GM18498 (cell line): Measurements from ENCODE around the gene KIF1B.
"Not testable (repeated sequence)": the region's sequence is repeated elsewhere in the genome, so short reads cannot be mapped to it uniquely, and the experiment has no call there.

ENCODE experiments used
- ATAC-seq: cut with Tn5 transposase; IDR thresholded peaks from one replicate; pipeline ENCODE4 v1.9.1; 2021; ENCODE audit warnings: mild to moderate bottlenecking, moderate library complexity; ENCODE audit not compliant: unreplicated experiment

Gene KIF1B

DNA sequence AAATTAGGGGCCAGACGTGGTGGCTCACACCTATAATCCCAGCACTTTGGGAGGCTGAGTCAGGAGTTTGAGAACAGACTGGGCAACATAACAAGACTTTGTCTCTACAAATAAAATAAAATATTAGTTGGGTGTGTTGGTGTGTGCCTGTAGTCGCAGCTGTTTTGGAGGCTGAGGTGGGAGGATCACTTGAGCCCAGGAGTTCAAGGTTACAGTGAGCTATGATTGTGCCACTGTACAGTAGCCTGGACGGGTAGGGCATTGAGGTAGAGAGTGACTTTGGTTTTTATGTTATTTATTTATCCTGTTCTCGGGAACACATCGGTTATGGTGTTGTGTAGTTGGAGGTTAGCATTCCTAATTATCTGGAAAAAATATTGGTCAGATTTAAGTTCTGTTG lies 19.5 kb downstream of the KIF1B start:
- ATAC-seq, result no peak

DNA sequence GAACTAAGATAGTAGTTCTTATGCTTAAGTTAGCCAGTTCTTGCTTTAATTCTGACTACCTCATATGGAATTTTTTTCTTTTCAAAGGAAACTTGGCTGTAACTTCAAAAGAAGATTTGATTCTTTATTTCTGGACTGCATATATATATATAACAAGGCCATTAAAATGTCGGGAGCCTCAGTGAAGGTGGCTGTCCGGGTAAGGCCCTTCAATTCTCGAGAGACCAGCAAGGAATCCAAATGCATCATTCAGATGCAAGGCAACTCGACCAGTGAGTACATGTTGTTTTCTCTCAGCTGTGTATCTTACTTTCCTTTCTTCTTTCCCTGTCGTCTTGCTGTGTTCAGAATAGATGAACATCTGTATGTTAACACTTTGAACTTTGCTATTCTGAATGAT lies 21.8 kb downstream of the KIF1B start:
- no peak for ATAC-seq

DNA sequence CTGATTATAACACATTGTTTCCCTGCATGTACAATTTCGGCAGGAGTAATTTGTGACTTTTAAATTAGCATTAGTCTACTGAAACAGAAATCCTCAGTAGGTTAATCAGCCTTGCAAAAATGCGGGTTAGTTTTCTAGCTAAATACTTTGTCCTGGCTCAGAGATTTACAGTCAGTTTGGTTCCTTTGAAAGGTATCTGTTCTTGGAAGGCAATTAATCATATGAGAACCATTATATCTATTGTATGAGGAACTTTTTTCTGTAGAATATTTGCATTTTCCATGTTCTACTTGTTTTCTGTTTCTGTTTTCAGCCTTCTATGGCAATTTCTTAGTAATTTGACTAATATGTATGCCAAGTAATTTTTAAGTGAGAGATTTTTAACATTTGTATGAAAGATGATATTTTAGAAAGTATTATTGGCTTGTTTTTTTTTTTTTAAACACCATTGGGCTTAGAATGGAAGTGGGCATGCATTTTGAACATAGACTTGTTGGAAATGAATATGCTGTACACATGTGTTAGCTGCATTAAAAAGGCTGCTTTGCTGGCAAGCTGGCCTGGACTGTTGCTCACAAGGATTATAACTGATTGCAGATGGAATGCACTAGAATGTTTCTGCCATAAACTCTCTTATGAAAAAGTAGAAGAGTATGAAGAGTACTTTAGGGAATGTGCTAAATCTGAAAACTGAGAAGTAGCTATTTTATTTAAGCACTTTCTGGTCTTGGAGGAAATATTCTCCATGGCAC lies 26.2 kb downstream of the KIF1B start:
- ATAC-seq, result no peak

DNA sequence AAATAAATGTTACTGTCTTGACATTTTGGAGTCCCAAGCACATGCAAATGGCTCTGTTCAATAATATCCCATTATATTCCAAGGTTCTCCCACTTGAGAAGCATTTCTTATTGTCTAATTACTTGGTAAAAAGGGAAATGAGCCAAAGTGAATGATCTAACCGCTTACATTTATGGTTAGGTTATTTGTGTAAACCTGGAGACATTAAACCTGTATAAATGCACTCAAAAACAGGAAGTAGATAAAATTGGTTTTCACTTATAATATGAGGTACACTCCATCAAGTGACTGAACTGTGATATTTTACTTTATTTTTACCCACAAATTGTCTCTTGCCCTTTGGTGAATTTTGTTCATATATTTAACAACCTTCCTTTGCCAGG lies 26.8 kb downstream of the KIF1B start:
- no peak for ATAC-seq

DNA sequence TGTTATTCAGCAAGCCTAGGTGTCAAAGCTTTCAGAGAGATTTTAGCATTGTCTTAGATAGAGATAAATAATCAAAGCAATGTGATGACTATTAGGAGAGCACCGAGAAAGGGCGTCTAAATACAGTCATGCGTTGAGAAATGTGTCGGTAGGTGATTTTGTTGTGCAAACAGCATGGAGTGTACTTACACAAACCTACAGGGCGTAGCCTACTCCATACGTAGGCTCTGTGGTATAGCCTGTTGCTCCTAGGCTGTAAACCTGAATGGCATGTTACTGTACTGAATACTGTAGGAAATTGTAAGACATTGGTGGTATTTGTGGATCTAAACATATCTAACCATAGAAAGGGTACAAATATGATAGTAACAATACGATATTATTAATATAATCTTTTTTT lies 31.8 kb downstream of the KIF1B start:
- no peak for ATAC-seq

DNA sequence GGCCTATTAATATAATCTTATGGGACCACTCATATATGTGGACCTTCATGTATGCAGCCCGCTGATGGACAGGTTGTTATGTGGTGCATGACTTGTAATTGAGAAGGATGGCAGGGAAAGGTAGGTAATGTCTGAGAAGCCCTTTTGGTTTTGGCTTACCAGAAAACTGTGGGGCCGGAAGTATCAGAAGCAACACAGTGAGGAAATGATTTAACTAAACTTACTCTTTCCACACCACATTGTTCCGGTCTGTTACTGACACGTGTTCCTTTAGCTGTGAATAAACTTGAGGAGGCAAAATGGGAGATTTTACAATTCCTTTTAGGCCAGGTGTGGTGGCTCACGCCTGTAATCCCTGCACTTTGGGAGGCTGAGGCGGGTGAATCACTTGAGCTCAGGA lies 32.4 kb downstream of the KIF1B start:
- ATAC-seq, result no peak

DNA sequence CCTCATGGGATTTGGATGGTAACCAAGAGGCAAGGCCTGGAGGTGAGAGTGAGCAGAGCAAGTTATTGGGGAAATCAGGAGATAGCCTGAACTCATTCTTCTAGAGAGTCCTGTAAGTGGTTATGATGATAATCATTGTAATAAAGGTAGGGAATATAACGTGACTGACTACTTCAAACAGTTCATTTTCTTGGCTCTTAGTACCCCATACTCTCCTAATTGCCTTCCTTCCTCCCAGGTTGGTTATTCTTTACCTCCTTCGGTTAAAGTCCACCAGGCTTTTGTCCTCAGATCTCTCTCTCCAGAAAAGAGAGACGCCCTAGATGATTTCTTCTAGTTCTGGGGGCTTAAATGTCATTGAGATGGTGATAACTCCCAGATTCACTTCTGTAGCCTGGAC lies 35.3 kb downstream of the KIF1B start:
- ATAC-seq, result no peak

DNA sequence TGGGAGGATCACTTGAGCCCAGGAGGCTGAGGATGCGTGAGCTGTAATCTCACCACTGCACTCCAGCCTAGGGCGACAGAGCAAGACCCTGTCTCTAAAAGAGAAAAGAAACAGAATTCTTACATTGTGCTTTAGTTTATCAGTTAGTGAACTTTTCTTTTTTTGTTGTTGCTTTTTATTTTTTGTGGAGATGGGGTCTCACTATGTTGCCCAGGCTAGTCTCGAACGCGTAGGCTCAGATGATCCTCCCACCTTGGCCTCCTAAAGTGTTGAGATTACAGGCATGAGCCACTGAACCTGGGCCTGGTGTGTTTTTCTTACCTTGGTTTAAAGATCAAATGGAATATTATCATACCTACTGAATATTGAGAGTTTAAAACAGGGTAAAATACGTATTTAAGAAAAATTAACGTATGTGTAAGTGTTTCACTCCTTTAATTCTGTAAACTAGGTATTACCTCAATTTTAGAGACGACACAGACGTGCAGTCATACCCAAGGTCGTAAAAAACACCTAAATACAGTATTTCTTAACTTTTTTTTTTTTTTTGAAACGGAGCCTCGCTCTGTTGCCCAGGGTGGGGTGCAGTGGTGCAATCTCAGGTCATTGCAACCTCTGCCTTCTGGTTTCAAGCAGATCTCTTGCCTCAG lies 39.6 kb downstream of the KIF1B start:
- no peak for ATAC-seq

DNA sequence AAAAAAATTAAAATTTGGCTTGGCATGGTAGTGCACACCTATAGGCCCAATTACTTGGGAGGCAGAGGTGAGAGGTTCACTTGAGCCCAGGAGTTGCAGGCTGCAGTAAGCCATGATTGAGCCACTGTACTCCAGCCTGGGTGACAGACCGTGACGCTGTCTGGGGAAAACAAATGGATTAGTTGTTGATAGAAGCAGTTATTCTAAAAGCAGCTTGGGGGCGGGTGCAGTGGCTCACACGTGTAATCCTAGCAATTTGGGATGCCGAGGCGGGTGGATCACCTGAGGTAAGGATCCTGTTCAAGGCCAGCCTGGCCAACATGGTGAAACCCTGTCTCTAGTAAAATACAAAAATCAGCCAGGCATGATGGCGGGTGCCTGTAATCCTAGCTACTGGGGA lies 40.3 kb downstream of the KIF1B start:
- ATAC-seq, result no peak

DNA sequence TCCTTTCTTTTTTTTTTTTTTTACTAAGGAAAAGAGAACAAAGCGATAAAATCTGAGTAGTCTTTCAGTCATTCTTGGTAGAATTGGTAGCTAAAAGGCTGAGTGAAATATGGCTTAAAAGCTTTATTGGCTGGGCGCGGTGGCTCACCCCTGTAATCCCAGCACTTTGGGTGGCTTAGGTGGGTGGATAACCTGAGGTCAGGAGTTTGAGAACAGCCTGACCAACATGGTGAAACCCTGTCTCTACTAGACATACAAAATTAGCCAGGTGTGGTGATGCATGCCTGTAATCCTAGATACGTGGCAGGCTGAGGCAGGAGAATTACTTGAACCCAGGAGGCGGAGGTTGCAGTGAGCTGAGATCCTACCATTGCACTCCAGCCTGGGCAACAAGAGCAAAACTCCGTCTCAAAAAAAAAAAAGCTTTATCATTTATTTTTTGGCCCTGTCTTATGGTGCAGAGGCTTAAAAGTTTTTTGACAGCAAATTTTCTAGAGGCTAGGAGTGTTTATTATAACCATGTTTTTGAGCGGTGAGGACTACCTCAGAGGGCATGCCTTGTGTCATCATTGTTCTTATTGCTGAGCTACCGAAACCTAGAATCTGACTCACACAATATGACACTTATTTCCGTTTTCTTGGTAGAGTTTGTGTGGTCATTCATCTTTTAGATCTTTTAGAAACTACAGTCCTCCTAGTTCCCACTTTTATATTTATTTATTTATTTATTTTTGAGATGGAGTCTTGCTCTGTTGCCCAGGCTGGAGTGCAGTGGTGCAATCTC lies 41.1 kb downstream of the KIF1B start:
- ATAC-seq, result not testable (repeated sequence)

DNA sequence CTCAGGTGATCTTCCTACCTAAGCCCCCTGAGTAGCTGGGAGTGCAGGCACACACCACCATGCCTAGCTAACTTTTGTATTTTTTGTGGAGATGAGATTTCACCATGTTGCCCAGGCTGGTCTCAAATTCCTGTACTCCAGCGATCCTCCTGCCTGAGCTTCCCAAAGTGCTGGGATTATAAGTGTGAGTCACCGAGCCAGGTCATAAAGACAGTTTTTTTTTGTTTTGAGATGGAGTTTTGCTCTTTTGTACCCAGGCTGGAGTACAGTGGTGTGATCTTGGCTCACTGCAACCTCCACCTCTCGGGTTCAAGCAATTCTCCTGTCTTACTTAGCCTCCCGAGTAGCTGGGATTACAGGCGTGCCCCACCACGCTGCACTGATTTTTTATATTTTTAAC lies 42.1 kb downstream of the KIF1B start:
- no peak for ATAC-seq

DNA sequence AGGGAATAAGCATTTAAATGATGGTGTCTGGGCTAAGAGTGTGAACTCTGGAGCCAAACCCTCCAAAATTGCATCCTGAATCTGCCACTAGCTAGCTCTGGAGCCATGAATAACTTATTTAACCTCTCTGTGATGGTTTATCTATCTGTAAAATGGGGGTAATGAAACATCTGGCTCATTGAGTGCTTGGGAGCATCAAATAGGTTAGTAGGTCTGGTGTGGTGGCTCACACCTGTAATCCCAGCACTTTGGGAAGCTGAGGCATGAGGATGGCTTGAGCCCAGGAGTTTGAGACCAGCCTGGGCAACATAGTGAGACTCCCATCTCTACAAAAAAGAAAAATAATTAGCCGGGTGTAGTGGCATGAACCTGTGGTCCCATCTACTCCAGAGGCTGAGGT lies 42.8 kb downstream of the KIF1B start:
- no peak for ATAC-seq

DNA sequence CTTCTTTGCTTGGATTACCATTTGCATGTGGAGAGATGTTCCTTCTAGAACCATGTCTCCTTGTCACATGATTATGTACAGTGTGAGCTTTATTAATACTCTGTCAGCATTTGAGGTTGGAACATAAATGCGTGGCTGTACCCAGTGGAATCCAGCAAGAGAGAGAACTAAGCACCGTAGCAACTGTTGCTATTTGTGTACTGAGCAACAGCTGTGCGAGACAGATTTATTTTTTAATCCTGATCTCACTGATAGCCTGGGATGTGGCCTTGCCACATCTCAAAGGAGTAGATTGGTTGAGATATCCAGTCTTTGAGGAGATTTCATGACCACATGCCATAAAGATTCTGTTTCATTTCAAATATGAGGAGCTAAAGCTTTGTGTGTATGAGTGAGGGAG lies 43.4 kb downstream of the KIF1B start:
- ATAC-seq, result no peak

DNA sequence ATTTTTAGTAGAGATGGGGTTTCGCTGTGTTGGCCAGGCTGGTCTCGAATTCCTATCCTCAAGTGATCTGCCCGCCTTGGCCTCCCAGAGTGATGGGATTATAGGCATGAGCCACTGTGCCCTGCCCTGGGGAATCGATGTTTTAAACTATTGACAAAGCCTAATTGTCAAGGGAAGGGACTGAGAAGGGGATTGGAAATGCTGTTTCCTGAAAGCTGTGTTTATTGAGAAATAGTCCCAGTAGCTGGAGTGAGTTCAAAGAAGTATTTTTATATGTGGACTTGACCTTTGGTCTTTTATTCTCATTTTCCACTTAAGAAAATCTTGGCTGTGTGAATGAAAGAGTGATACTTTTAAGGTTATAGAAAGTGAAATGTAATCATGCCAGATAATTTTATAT lies 47.5 kb downstream of the KIF1B start:
- ATAC-seq, result no peak

DNA sequence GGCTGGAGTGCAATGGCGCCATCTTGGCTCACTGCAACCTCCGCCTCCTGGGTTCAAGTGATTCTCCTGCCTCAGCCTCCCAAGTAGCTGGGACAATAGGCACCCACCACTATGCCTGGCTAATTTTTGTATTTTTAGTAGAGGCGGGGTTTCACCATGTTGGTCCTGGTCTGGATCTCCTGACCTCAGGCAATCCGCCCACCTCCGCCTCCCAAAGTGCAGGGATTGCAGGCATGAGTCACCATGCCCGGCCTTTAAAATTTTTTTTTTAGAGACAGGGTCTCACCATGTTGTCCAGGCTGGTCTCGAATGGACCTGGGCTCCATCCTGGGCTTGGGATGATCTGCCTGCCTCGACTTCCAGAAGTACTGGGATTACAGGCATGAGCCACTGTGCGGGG lies 49.2 kb downstream of the KIF1B start:
- not testable (repeated sequence) for ATAC-seq

DNA sequence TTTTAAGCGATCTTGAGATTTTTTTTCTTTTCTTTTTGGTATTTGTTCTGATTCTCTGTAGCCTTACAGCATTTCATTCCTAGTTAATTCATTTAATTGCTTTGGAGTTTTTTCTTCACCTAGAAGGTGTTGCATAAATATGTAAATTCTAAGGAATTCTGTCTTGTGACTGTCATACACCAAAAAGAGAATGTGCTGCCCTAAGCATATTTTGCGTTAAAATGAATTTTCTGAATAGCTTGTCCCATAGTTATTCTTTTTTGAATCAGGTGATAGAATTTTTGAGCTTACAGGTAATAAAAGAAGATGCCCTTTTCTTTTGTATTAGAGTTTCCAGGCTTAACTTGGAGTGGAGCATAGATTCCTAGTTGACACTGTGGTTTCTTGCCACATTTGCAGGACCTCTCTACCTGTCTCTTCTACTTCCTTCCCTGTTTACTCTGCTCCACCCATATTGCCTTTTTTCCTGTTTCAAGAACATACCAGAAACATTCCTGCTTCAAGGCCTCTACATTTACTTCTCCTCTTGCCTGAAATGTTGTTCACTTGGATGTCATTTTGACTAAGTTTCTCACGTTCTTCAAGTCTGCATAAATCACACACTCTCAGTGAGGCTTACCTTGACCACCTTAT lies 53.2 kb downstream of the KIF1B start:
- no peak for ATAC-seq

DNA sequence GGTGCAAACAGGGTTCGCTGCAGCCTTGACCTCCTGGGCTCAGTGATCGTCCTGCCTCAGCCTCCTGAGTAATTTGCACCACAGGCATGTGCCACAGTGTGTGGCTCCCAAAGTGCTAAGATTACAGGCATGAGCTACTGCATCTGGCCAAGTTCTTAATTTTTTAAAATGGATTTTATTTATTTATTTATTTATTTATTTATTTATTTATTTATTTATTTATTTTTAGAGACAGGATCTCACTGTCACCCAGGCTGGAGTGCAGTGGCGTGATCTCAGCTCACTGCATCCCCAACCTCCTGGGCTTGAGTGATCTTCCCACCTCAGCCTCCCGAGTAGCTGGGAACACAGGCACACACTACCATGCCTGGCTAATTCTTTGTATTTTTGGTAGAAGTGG lies 54.7 kb downstream of the KIF1B start:
- ATAC-seq, result no peak

DNA sequence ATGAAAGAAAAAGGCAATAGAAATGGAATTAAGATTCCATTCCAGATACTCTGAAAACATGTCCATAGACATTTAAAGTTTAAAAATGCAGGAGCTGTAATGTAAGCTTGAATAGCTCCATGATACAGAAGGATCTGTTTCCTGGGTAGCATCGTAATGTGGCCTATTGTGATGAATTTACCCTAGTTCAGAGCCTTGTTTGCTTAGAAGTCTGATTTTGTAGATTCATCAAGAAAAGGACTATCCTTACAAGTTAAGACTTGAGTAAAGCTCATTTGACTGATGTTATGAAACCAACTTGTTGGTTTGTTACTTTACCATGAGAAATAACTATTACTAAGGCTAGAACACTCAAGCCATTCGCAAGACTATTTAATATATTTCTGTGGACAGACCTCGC lies 55.5 kb downstream of the KIF1B start:
- ATAC-seq, result no peak

DNA sequence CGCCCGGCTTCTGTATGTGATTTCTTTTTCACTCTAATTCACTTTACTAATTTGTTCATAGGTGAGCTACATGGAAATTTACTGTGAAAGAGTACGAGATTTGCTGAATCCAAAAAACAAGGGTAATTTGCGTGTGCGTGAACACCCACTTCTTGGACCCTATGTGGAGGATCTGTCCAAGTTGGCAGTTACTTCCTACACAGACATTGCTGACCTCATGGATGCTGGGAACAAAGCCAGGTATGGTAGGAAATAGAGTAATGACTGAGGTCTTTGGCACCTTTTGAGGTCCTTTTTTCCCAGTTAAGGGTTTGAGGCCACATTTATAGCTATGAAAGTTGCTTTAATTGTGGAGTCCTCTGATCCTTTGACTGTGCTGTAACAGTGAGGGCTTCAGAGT lies 56.9 kb downstream of the KIF1B start:
- ATAC-seq, result no peak

DNA sequence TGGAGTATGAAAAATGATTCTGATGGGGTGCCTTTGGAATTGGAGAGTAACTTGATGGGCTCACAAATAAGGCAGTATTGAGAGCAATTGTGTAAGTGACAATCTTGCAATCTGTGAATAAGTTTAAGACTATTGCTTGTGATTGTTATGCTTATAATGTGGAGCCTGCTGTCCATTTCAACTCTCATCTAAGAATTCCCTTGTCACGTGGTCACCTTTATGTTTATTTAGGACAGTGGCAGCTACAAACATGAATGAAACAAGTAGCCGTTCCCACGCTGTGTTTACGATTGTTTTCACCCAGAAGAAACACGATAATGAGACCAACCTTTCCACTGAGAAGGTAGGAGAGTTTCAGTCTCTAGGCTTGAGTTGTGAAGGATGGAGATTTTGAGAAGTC lies 57.6 kb downstream of the KIF1B start:
- no peak for ATAC-seq

DNA sequence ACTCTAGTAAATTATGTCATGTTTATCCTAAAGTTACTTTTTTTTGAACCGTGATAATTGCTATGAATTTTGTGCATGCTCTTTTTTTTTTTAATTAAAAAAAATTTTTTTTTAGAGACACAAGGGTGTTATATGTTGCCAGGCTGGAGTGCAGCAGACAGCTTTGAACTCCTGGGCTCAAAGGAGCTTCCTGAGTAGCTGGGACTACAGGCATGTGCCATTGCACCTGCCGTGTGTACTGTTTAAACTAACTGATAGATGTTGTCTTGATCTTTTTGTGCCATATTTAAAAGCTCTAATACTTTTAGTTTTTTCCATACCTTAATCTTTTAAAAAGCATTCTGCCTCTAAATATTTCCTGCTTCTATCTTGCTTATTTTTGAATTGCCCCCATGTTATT lies 60.7 kb downstream of the KIF1B start:
- ATAC-seq, result no peak

DNA sequence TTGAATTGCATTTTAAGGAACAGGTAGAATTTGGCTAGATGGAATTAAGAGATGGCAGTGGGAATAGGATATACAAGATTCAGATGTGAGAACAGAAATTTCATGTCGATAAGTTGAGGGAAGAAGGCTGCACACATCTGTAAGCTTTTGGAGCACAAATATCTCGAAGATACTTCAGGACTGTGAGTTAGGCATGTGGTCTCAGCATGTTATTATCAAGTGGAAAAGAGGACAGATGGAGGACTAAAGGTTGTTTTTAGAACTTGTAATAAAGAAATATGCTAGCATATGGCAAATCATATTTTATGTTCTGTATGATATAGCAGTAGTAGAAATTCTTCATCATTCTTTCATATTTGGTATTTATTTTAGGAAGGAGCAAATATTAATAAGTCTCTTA lies 61.5 kb downstream of the KIF1B start:
- ATAC-seq, result no peak
